Neural cell (in vitro differentiated cells): Measurements from ENCODE around the gene IRF2BP2. TPM values are rescaled to one million over a fixed set of nuclear protein-coding genes. Genes with fewer than 3 reads are reported as not detected.
A peak's percentile ranks its signal among the peaks of the same experiment; 100 is the strongest.

Experiments
- H2AFZ ChIP-seq: fragments of 200-600, 300-800 bp; sonication (generic), shearing (Covaris generic); 2 replicates; pipeline ENCODE4 v1.6.0; 2014; ENCODE audit warnings: low read depth, mild to moderate bottlenecking, antibody characterized with exemption, low read length, moderate library complexity
- H3F3A ChIP-seq: fragments of 200-600 bp; shearing (Covaris generic); 2 replicates; pipeline ENCODE4 v1.6.1; 2016; ENCODE audit warnings: mild to moderate bottlenecking, moderate library complexity, mixed read lengths, antibody characterized with exemption, low read length; ENCODE audit not compliant: insufficient read depth, poor library complexity, severe bottlenecking
- H3K27ac ChIP-seq: fragments of 200-600, 300-800 bp; sonication (generic), shearing (Covaris generic); 2 replicates; pipeline ENCODE4 v1.5.1; 2014; ENCODE audit warnings: mild to moderate bottlenecking, low read length, moderate library complexity
- H3K27me3 ChIP-seq: fragments of 300-800, 200-600 bp; sonication (generic), shearing (Covaris generic); 2 replicates; pipeline ENCODE4 v1.6.0; 2014; ENCODE audit warnings: mild to moderate bottlenecking, low read depth, low read length, moderate library complexity; ENCODE audit not compliant: insufficient read depth
- H3K36me3 ChIP-seq: fragments of 300-800, 200-600 bp; sonication (generic), shearing (Covaris generic); 2 replicates; pipeline ENCODE4 v1.5.1; 2014; ENCODE audit warnings: mild to moderate bottlenecking, antibody characterized with exemption, low read length, moderate library complexity; ENCODE audit not compliant: insufficient read depth
- H3K4me2 ChIP-seq: fragments of 300-800, 200-600 bp; sonication (generic), shearing (Covaris generic); 2 replicates; pipeline ENCODE4 v1.6.0; 2014; ENCODE audit warnings: mild to moderate bottlenecking, low read length
- H3K4me3 ChIP-seq: fragments of 300-800, 200-600 bp; sonication (generic), shearing (Covaris generic); 2 replicates; pipeline ENCODE4 v1.5.1; 2014; ENCODE audit warnings: mild to moderate bottlenecking, low read length, moderate library complexity
- H3K79me2 ChIP-seq: fragments of 200-600 bp; shearing (Covaris generic); replicated peaks from 2 replicates; pipeline ENCODE4 v1.6.0; 2014; ENCODE audit warnings: mild to moderate bottlenecking, low read length, moderate library complexity; ENCODE audit not compliant: insufficient read depth
- H3K9ac ChIP-seq: fragments of 300-800, 200-600 bp; sonication (generic), shearing (Covaris generic); 2 replicates; pipeline ENCODE4 v1.6.1; 2016; ENCODE audit warnings: mild to moderate bottlenecking, low read length, mixed read lengths
- H3K9me2 ChIP-seq: fragments of 200-600 bp; shearing (Covaris generic); 2 replicates; pipeline ENCODE4 v1.6.1; 2016; ENCODE audit warnings: mild to moderate bottlenecking, low read length, mixed read lengths; ENCODE audit not compliant: insufficient read depth
- H3K9me3 ChIP-seq: fragments of 200-600, 300-800 bp; sonication (generic), shearing (Covaris generic); 2 replicates; pipeline ENCODE4 v1.6.1; 2016; ENCODE audit warnings: mild to moderate bottlenecking, mixed run types, low read length, moderate library complexity, mixed read lengths
- H4K20me1 ChIP-seq: fragments of 200-600 bp; shearing (Covaris generic); 2 replicates; pipeline ENCODE4 v1.6.1; 2016; ENCODE audit warnings: mild to moderate bottlenecking, mixed run types; ENCODE audit not compliant: insufficient read depth
- CTCF ChIP-seq: fragments of 450-650 bp; IDR thresholded peaks from 2 replicates; pipeline ENCODE4 v1.5.1; 2014; ENCODE audit warnings: antibody characterized with exemption, mild to moderate bottlenecking, moderate library complexity; ENCODE audit not compliant: poor library complexity, severe bottlenecking
- EP300 ChIP-seq: fragments of 450-650 bp; conservative IDR thresholded peaks from 2 replicates; pipeline ENCODE4 v1.6.1; 2014; ENCODE audit warnings: antibody characterized with exemption, mild to moderate bottlenecking, moderate library complexity; ENCODE audit not compliant: poor library complexity, severe bottlenecking
- EZH2 ChIP-seq: fragments of 200-600, 300-800 bp; shearing (Covaris generic), sonication (generic); IDR thresholded peaks from 2 replicates; pipeline ENCODE4 v1.6.1; 2014; ENCODE audit warnings: antibody characterized with exemption, low read length, borderline replicate concordance, mild to moderate bottlenecking; ENCODE audit not compliant: insufficient read depth, poor library complexity, severe bottlenecking
- MXI1 ChIP-seq: fragments of 450-650 bp; conservative IDR thresholded peaks from 2 replicates; pipeline ENCODE4 v1.6.1; 2014; ENCODE audit warnings: antibody characterized with exemption, mild to moderate bottlenecking; ENCODE audit not compliant: poor library complexity, severe bottlenecking
- POLR2AphosphoS5 ChIP-seq: IDR thresholded peaks from 2 replicates; pipeline ENCODE4 v1.6.1; 2012
- RAD21 ChIP-seq: fragments of 450-650 bp; conservative IDR thresholded peaks from 2 replicates; pipeline ENCODE4 v1.6.1; 2014; ENCODE audit warnings: antibody characterized with exemption, mild to moderate bottlenecking, moderate library complexity
- REST ChIP-seq: IDR thresholded peaks from 2 replicates; pipeline ENCODE4 v1.6.1; 2012; ENCODE audit warnings: borderline replicate concordance
- SMC3 ChIP-seq: fragments of 450-650 bp; conservative IDR thresholded peaks from 2 replicates; pipeline ENCODE4 v1.6.1; 2014; ENCODE audit warnings: antibody characterized with exemption, mild to moderate bottlenecking, moderate library complexity; ENCODE audit not compliant: poor library complexity
- TAF1 ChIP-seq: IDR thresholded peaks from 2 replicates; pipeline ENCODE4 v1.6.1; 2012; ENCODE audit warnings: low read depth
- polyA plus RNA-seq: library from polyadenylated mRNA; depleted of rRNA; stranded (reverse); fragments of >200 nt; gene quantifications from 2 replicates; pipeline ENCODE4 v1.2.3, GENCODE V29; 2014

IRF2BP2 gene
- polyA plus RNA-seq, 1 donor from 2014 or later = 56.9 TPM

GRCh38 chr1:234598974-234599616, 10.9 kb downstream of the IRF2BP2 start:
- H2AFZ ChIP-seq = no peak overlapping the region
- no peaks in the 10 kb centered on the region for H3K9me3 ChIP-seq
- H3K4me2 ChIP-seq = peak overlapping the region; percentile 76
- H3K36me3 ChIP-seq = no peaks in the 10 kb centered on the region
- peaks cover 33% of the 10 kb centered on the region for H3K79me2 ChIP-seq
- TF ChIP-seq REST = no peak
- no peak for TF ChIP-seq MXI1
- TF ChIP-seq TAF1 = no peak
- no peak for TF ChIP-seq CTCF
- no peak for TF ChIP-seq RAD21
- no peak for TF ChIP-seq SMC3
- TF ChIP-seq POLR2AphosphoS5 = no peak
- TF ChIP-seq EZH2 = no peak
- no peak for TF ChIP-seq EP300
- H3K27me3 ChIP-seq = no peaks in the 10 kb centered on the region
- peak overlapping the region; percentile 70 for H3K4me3 ChIP-seq
- peak overlapping the region; percentile 62 for H3K9ac ChIP-seq
- no peaks in the 10 kb centered on the region for H3K9me2 ChIP-seq
- H3K27ac ChIP-seq = peak overlapping the region; percentile 21
- H4K20me1 ChIP-seq = peaks cover 3% of the 10 kb centered on the region
- H3F3A ChIP-seq = peaks cover 7% of the 10 kb centered on the region

DNA sequence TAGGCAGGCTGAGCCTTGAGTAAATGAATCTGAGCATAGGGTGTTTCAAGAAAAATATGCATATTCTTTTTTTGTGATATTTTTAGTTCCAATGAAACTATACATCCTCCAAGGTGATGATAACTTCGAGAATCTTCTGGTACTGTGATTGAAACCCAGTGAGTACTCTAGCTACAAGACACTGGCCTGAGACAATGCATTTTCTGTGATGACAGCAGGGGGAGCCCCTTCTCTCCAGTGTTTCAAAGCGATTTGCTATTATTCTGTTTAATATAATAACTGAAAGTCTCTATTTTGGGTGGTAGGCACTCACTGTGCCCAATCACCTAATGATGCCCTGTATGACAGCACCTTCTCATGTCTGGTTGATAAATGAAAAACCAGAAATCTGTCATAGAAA, 12.1 kb downstream of the IRF2BP2 start:
- H3K9me2 ChIP-seq = no peaks in the 10 kb centered on the region
- no peak overlapping the region for H2AFZ ChIP-seq
- peaks cover 21% of the 10 kb centered on the region for H3K79me2 ChIP-seq
- peak; percentile 58 for TF ChIP-seq SMC3
- no peak for TF ChIP-seq MXI1
- peak; percentile 35 for TF ChIP-seq RAD21
- TF ChIP-seq TAF1 = no peak
- TF ChIP-seq EP300 = no peak
- no peak for TF ChIP-seq EZH2
- peak; percentile 53 for TF ChIP-seq CTCF
- TF ChIP-seq REST = no peak
- no peak for TF ChIP-seq POLR2AphosphoS5
- H4K20me1 ChIP-seq = no peaks in the 10 kb centered on the region
- no peak overlapping the region for H3K4me2 ChIP-seq
- no peak overlapping the region for H3K27ac ChIP-seq
- no peaks in the 10 kb centered on the region for H3K27me3 ChIP-seq
- H3K9ac ChIP-seq = no peak overlapping the region
- H3K36me3 ChIP-seq = no peaks in the 10 kb centered on the region
- no peaks in the 10 kb centered on the region for H3K9me3 ChIP-seq
- H3K4me3 ChIP-seq = no peak overlapping the region
- peaks cover 7% of the 10 kb centered on the region for H3F3A ChIP-seq
